K562 (cell line): ENCODE measurements around the gene FRRS1L. TPM values are rescaled to one million over a fixed set of nuclear protein-coding genes. Genes with fewer than 3 reads are reported as not detected.
A peak's percentile ranks its signal among the peaks of the same experiment; 100 is the strongest.

ENCODE experiments used
- DACH1 ChIP-seq: fragments of 450-650 bp; IDR thresholded peaks from 2 replicates; pipeline ENCODE4 v1.6.1; 2018; ENCODE audit not compliant: partially characterized antibody
- KDM5B ChIP-seq: fragments of 200-600 bp; sonication (generic); IDR thresholded peaks from 2 replicates; pipeline ENCODE4 v1.6.1; 2012; ENCODE audit warnings: low read depth, mild to moderate bottlenecking, moderate library complexity, low read length, control low read depth, inconsistent platforms; ENCODE audit not compliant: insufficient replicate concordance
- KLF10 ChIP-seq: fragments of 250-450 bp; sonication (Bioruptor Pico); IDR thresholded peaks from 2 replicates; pipeline ENCODE4 v1.6.1; 2021; ENCODE audit warnings: matching md5 sums
- MAZ ChIP-seq, 2 experiments: fragments of 450-650 bp in 1 of 2; sonication (generic) in 1 of 2; formaldehyde crosslinking; IDR thresholded peaks in 1 of 2; conservative IDR thresholded peaks in 1 of 2; 2 replicates each; pipeline versions ENCODE4 v1.4.0 to v1.5.0; 2020; ENCODE audit warnings: mild to moderate bottlenecking in 1 of 2, missing genetic modification reagents in 1 of 2
- MCM5 ChIP-seq: fragments of 450-650 bp; IDR thresholded peaks from 2 replicates; pipeline ENCODE4 v1.6.1; 2016; ENCODE audit warnings: low read depth
- MYBL2 ChIP-seq, 2 experiments: fragments of 450-650 bp in 1 of 2; sonication (generic) in 1 of 2; formaldehyde crosslinking in 1 of 2; IDR thresholded peaks; 2 replicates each; pipeline versions ENCODE4 v1.6.1 to v1.8.1; 2017 to 2022; ENCODE audit warnings: borderline replicate concordance in 1 of 2, inconsistent platforms in 1 of 2, low read depth in 1 of 2, mild to moderate bottlenecking in 1 of 2, missing genetic modification reagents in 1 of 2, moderate library complexity in 1 of 2
- NBN ChIP-seq: fragments of 450-650 bp; IDR thresholded peaks from 2 replicates; pipeline ENCODE4 v1.6.1; 2016; ENCODE audit warnings: low read depth, mild to moderate bottlenecking
- POLR2AphosphoS2 ChIP-seq: IDR thresholded peaks from 2 replicates; pipeline ENCODE4 v1.6.1; 2012; ENCODE audit warnings: low read length, improper control_type of control experiment
- STAT5B ChIP-seq: fragments of 250-450 bp; sonication (Bioruptor Pico); IDR thresholded peaks from 2 replicates; pipeline ENCODE4 v1.8.0; 2021; ENCODE audit warnings: mild to moderate bottlenecking, inconsistent platforms
- ZNF12 ChIP-seq: sonication (generic); formaldehyde crosslinking; IDR thresholded peaks from 2 replicates; pipeline ENCODE4 v1.4.0; 2020; ENCODE audit warnings: mild to moderate bottlenecking, missing genetic modification reagents
- ZNF124 ChIP-seq: sonication (generic); formaldehyde crosslinking; IDR thresholded peaks from 2 replicates; pipeline ENCODE4 v1.8.1; 2022; ENCODE audit warnings: missing genetic modification reagents
- ZNF280B ChIP-seq: fragments of 250-450 bp; sonication (Bioruptor Pico); IDR thresholded peaks from 2 replicates; pipeline ENCODE4 v1.5.1; 2021; ENCODE audit warnings: mild to moderate bottlenecking
- ZNF592 ChIP-seq: fragments of 450-650 bp; IDR thresholded peaks from 2 replicates; pipeline ENCODE4 v1.6.1; 2017; ENCODE audit warnings: antibody characterized with exemption, mild to moderate bottlenecking
- polyA plus RNA-seq, 8 experiments: library from polyadenylated mRNA; depleted of rRNA in 4 of 8; stranded (reverse) in 5 of 8; unstranded in 3 of 8; fragments of >200 nt; fragmentation: Nextera tagmentation in 2 of 8; fragmentation: Illumina TruSeq in 1 of 8; extraction: Ambion mirVana in 2 of 8; extraction: Trizol in 1 of 8; gene quantifications; 2 replicates each; pipeline versions ENCODE4 v1.2.1 to v1.2.3, GENCODE V29; 2011 to 2014; ENCODE audit warnings: inconsistent platforms in 1 of 8, missing spikeins in 1 of 8
- total RNA-seq, 7 experiments: library from RNA; depleted of rRNA in 6 of 7; stranded (reverse); fragments of >200 nt in 6 of 7; fragmentation: Illumina TruSeq in 2 of 7; extraction: Trizol in 2 of 7; gene quantifications; 2 replicates each; pipeline versions ENCODE4 v1.2.1 to v1.2.3, GENCODE V29; 2011 to 2021; ENCODE audit warnings: low replicate concordance in 1 of 7
- TF ChIP-seq, protein P1 (sequence below), 2 experiments: fragments of 450-650 bp in 1 of 2; sonication (generic) in 1 of 2; formaldehyde crosslinking in 1 of 2; IDR thresholded peaks in 1 of 2; conservative IDR thresholded peaks in 1 of 2; 2 replicates each; pipeline versions ENCODE4 v1.6.1 to v1.8.1; 2016 to 2023; ENCODE audit warnings: mild to moderate bottlenecking in 2 of 2, moderate library complexity in 2 of 2, inconsistent platforms in 1 of 2, missing genetic modification reagents in 1 of 2
- TF ChIP-seq, protein P2 (sequence below): fragments of 150-350 bp; conservative IDR thresholded peaks from 2 replicates; pipeline ENCODE4 v1.6.1; 2014; ENCODE audit warnings: low read length

The FRRS1L gene
- total and polyA plus RNA-seq, 9 of the 15 experiments (the other 6 are each of a cell fraction or from before 2014, with no cell fraction given), result under 0.01 to 0.04 (median 0.03) TPM; not detected in 5

- TF ChIP-seq MAZ (CRISPR knock-in tag; conservative IDR thresholded peaks at IDR 0.05 in 1 of 2, IDR thresholded peaks at IDR 0.05 in 1 of 2) (peak; percentile 99), STAT5B (CRISPR knock-in tag) (no peak), DACH1 (no peak), MYBL2 (IDR thresholded peaks at IDR 0.05; ENCODE audit: low read depth) (no peak), MYBL2 (CRISPR knock-in tag; IDR thresholded peaks at IDR 0.05; ENCODE audit: borderline replicate concordance) (no peak), POLR2AphosphoS2 (no peak), KLF10 (CRISPR knock-in tag) (no peak), ZNF592 (peak; percentile 66), ZNF124 (no peak), ZNF280B (no peak), MCM5 (no peak), KDM5B (peak; percentile 69), NBN (no peak; the same call in 1 of the 2 replicates), ZNF12 (CRISPR knock-in tag) (0 out of 2 replicates have a peak, but pooled peaks have one; percentile 8)
- TF ChIP-seq, protein P1, sequence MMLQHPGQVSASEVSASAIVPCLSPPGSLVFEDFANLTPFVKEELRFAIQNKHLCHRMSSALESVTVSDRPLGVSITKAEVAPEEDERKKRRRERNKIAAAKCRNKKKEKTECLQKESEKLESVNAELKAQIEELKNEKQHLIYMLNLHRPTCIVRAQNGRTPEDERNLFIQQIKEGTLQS (IDR thresholded peaks at IDR 0.05), result no peak
- TF ChIP-seq, protein P1 (CRISPR knock-in tag; conservative IDR thresholded peaks at IDR 0.05), result no peak; the same call in 1 of the 2 replicates
- TF ChIP-seq, protein P2, sequence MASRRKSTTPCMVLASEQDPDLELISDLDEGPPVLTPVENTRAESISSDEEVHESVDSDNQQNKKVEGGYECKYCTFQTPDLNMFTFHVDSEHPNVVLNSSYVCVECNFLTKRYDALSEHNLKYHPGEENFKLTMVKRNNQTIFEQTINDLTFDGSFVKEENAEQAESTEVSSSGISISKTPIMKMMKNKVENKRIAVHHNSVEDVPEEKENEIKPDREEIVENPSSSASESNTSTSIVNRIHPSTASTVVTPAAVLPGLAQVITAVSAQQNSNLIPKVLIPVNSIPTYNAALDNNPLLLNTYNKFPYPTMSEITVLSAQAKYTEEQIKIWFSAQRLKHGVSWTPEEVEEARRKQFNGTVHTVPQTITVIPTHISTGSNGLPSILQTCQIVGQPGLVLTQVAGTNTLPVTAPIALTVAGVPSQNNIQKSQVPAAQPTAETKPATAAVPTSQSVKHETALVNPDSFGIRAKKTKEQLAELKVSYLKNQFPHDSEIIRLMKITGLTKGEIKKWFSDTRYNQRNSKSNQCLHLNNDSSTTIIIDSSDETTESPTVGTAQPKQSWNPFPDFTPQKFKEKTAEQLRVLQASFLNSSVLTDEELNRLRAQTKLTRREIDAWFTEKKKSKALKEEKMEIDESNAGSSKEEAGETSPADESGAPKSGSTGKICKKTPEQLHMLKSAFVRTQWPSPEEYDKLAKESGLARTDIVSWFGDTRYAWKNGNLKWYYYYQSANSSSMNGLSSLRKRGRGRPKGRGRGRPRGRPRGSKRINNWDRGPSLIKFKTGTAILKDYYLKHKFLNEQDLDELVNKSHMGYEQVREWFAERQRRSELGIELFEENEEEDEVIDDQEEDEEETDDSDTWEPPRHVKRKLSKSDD, result peak; percentile 89; the same call in 1 of the 2 replicates
Measured at GRCh38 chr9:109119439-109120203, 47.4 kb downstream of the FRRS1L start, which contains the start of gene TMEM245 (continued).
